OCI-LY3 (cell line): ENCODE measurements around the gene STK32C.

Experiments
- EZH2phosphoT487 ChIP-seq: fragments of 200-600 bp; shearing (Covaris generic); IDR thresholded peaks from 2 replicates; pipeline ENCODE4 v1.6.1; 2018; ENCODE audit warnings: antibody characterized with exemption, mixed run types, low read depth
- TF ChIP-seq, protein P1 (sequence below): fragments of 200-600, 300-600 bp; sonication (generic); IDR thresholded peaks from 2 replicates; pipeline ENCODE4 v1.5.1; 2014; ENCODE audit warnings: antibody characterized with exemption, low read length, low read depth

DNA sequence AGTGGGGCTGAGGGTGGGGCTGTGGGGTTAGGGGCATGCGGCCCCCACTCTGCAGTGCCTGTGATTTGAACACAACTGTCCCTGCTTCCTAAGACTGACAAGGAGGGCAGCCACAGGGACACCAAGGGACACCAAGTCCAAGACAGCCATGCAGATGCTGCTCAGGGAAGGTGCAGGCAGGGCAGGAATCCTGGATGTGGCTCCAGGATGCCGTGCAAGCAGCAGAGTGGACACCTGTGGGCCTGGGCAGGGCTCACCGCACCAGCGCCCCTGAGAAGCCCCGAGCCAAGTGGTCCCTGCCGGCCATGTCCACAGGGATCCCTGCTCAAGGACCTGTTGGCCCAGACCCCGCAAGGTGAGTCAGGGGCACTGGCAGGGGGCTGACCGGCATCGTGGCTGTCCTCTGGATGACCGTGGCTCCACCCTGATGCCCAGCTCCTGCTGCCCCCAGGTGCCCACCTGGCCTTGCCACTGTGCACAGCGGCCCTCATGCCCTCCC is 58.5 kb downstream of the STK32C start:
- TF ChIP-seq, protein P1, sequence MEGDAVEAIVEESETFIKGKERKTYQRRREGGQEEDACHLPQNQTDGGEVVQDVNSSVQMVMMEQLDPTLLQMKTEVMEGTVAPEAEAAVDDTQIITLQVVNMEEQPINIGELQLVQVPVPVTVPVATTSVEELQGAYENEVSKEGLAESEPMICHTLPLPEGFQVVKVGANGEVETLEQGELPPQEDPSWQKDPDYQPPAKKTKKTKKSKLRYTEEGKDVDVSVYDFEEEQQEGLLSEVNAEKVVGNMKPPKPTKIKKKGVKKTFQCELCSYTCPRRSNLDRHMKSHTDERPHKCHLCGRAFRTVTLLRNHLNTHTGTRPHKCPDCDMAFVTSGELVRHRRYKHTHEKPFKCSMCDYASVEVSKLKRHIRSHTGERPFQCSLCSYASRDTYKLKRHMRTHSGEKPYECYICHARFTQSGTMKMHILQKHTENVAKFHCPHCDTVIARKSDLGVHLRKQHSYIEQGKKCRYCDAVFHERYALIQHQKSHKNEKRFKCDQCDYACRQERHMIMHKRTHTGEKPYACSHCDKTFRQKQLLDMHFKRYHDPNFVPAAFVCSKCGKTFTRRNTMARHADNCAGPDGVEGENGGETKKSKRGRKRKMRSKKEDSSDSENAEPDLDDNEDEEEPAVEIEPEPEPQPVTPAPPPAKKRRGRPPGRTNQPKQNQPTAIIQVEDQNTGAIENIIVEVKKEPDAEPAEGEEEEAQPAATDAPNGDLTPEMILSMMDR, result no peak
- TF ChIP-seq EZH2phosphoT487, result no peak
